IMR-90 (cell line): ENCODE data around the gene C16orf89. TPM values are rescaled to one million over a fixed set of nuclear protein-coding genes. Genes with fewer than 3 reads are reported as not detected.

Experiments
- ATAC-seq: fragments of 200-7000 bp; cut with Tn5 transposase; 2 replicates; pipeline ENCODE4 v1.9.1; 2020; ENCODE audit warnings: low read depth, mild to moderate bottlenecking, moderate library complexity
- BruUV-seq: library from RNA; stranded (reverse); fragments of 400-500 nt; replicated peaks from 2 replicates; lab custom pipeline; 2021; lab: Mats Ljungman, UMichigan
- CTCF ChIA-PET: fragments of 300-600 bp; formaldehyde crosslinking; extraction: SDS; loops from one replicate; lab custom pipeline; 2021; ENCODE audit warnings: antibody characterized with exemption; lab: Yijun Ruan, JAX
- POLR2A ChIA-PET: fragments of 300-600 bp; sonication (Branson Sonifier 250); formaldehyde crosslinking; loops from one replicate; lab custom pipeline; 2022; ENCODE audit warnings: antibody characterized with exemption; ENCODE audit not compliant: unreplicated experiment; lab: Charles Lee
- DNase-seq: peaks from one replicate; pipeline ENCODE4 v3.0.0; 2013
- H2AFZ ChIP-seq: replicated peaks from 2 replicates; pipeline ENCODE3; 2013; ENCODE audit warnings: low read length, mild to moderate bottlenecking; ENCODE audit not compliant: poor library complexity
- H2AK5ac ChIP-seq: 2 replicates; pipeline ENCODE4 v1.6.1; 2013; ENCODE audit warnings: low read depth, low read length, inconsistent platforms
- H2AK9ac ChIP-seq: replicated peaks from 2 replicates; pipeline ENCODE3; 2013; ENCODE audit warnings: mild to moderate bottlenecking, low read depth, low read length, moderate library complexity; ENCODE audit not compliant: poor library complexity
- H2BK120ac ChIP-seq: 2 replicates; pipeline ENCODE4 v1.6.1; 2013; ENCODE audit warnings: low read depth, low read length, inconsistent platforms
- H2BK15ac ChIP-seq: 3 replicates; pipeline ENCODE4 v1.6.1; 2013; ENCODE audit warnings: low read depth, low read length, inconsistent platforms
- H2BK20ac ChIP-seq: 2 replicates; pipeline ENCODE4 v1.6.1; 2013; ENCODE audit warnings: low read depth, mild to moderate bottlenecking, inconsistent platforms, low read length, moderate library complexity
- H2BK5ac ChIP-seq: 2 replicates; pipeline ENCODE4 v1.6.1; 2013; ENCODE audit warnings: mild to moderate bottlenecking, low read depth, low read length, inconsistent platforms; ENCODE audit not compliant: poor library complexity, severe bottlenecking
- H3K14ac ChIP-seq: replicated peaks from 2 replicates; pipeline ENCODE4 v1.6.1; 2013; ENCODE audit warnings: low read depth, low read length, inconsistent platforms
- H3K18ac ChIP-seq: 2 replicates; pipeline ENCODE4 v1.6.1; 2013; ENCODE audit warnings: low read depth, low read length, control low read depth
- H3K23ac ChIP-seq: 2 replicates; pipeline ENCODE4 v1.6.1; 2013; ENCODE audit warnings: low read depth, low read length, inconsistent platforms
- H3K27ac ChIP-seq: 2 replicates; pipeline ENCODE4 v1.5.1; 2013; ENCODE audit warnings: mild to moderate bottlenecking, control low read depth, low read length; ENCODE audit not compliant: insufficient read depth
- H3K27me3 ChIP-seq: 2 replicates; pipeline ENCODE4 v1.6.1; 2013; ENCODE audit warnings: low read length; ENCODE audit not compliant: control insufficient read depth, insufficient read depth
- H3K36me3 ChIP-seq: 2 replicates; pipeline ENCODE4 v1.6.1; 2013; ENCODE audit warnings: low read length, mixed read lengths; ENCODE audit not compliant: control insufficient read depth, insufficient read depth
- H3K4ac ChIP-seq: 2 replicates; pipeline ENCODE4 v1.6.1; 2013; ENCODE audit warnings: low read depth, low read length, inconsistent platforms
- H3K4me1 ChIP-seq: 2 replicates; pipeline ENCODE4 v1.6.1; 2013; ENCODE audit warnings: low read length, mixed read lengths; ENCODE audit not compliant: control insufficient read depth, insufficient read depth
- H3K4me2 ChIP-seq: 2 replicates; pipeline ENCODE4 v1.6.1; 2013; ENCODE audit warnings: low read depth, mild to moderate bottlenecking, control low read depth, low read length, moderate library complexity
- H3K4me3 ChIP-seq: 2 replicates; pipeline ENCODE4 v1.5.1; 2013; ENCODE audit warnings: low read depth, mild to moderate bottlenecking, control low read depth, low read length, moderate library complexity; ENCODE audit not compliant: insufficient read depth
- H3K56ac ChIP-seq: 2 replicates; pipeline ENCODE4 v1.6.1; 2013; ENCODE audit warnings: low read length, inconsistent platforms; ENCODE audit not compliant: insufficient read depth; ENCODE audit errors: extremely low read depth
- H3K79me1 ChIP-seq, 2 experiments: 2 replicates each; pipeline ENCODE4 v1.6.1; 2013; ENCODE audit warnings: low read length in 2 of 2, inconsistent platforms in 1 of 2, low read depth in 1 of 2
- H3K9ac ChIP-seq: 2 replicates; pipeline ENCODE4 v1.6.1; 2013; ENCODE audit warnings: low read depth, low read length, control low read depth
- H3K9me1 ChIP-seq: 2 replicates; pipeline ENCODE4 v1.6.1; 2013; ENCODE audit warnings: low read length, inconsistent platforms; ENCODE audit not compliant: insufficient read depth
- H3K9me3 ChIP-seq: 2 replicates; pipeline ENCODE4 v1.6.1; 2013; ENCODE audit warnings: low read length; ENCODE audit not compliant: control insufficient read depth, insufficient read depth
- H4K20me1 ChIP-seq: 2 replicates; pipeline ENCODE4 v1.6.1; 2013; ENCODE audit warnings: low read length, inconsistent platforms; ENCODE audit not compliant: insufficient read depth
- H4K5ac ChIP-seq: 2 replicates; pipeline ENCODE4 v1.6.1; 2013; ENCODE audit warnings: mild to moderate bottlenecking, low read depth, low read length, control low read depth
- H4K8ac ChIP-seq, 2 experiments: 2 replicates each; pipeline ENCODE4 v1.6.1; 2013; ENCODE audit warnings: low read depth in 2 of 2, low read length in 2 of 2, control low read depth in 1 of 2, inconsistent platforms in 1 of 2
- H4K91ac ChIP-seq: 2 replicates; pipeline ENCODE4 v1.6.1; 2013; ENCODE audit warnings: low read depth, low read length, inconsistent platforms; ENCODE audit not compliant: insufficient read depth
- BHLHE40 ChIP-seq: fragments of 150-350 bp; IDR thresholded peaks from 2 replicates; pipeline ENCODE4 v1.6.1; 2016; ENCODE audit warnings: mild to moderate bottlenecking, low read depth, low read length
- CEBPB ChIP-seq: IDR thresholded peaks from 2 replicates; pipeline ENCODE4 v1.6.1; 2012; ENCODE audit warnings: low read depth, low read length, improper control_type of control experiment
- CHD1 ChIP-seq: IDR thresholded peaks from 2 replicates; pipeline ENCODE4 v1.6.1; 2012; ENCODE audit warnings: low read depth, low read length, improper control_type of control experiment
- FOS ChIP-seq: fragments of 150-350 bp; IDR thresholded peaks from 2 replicates; pipeline ENCODE4 v1.6.1; 2016; ENCODE audit warnings: low read depth, low read length
- MAFK ChIP-seq: IDR thresholded peaks from 2 replicates; pipeline ENCODE4 v1.6.1; 2012; ENCODE audit warnings: low read depth, low read length, improper control_type of control experiment
- MAZ ChIP-seq: IDR thresholded peaks from 2 replicates; pipeline ENCODE4 v1.6.1; 2012; ENCODE audit warnings: low read depth, mild to moderate bottlenecking, low read length, improper control_type of control experiment, moderate library complexity, borderline replicate concordance
- MXI1 ChIP-seq: IDR thresholded peaks from 2 replicates; pipeline ENCODE4 v1.6.1; 2012; ENCODE audit warnings: low read depth, mild to moderate bottlenecking, low read length, moderate library complexity, borderline replicate concordance
- NFE2L2 ChIP-seq: fragments of 150-350 bp; IDR thresholded peaks from 2 replicates; pipeline ENCODE4 v1.6.1; 2016; ENCODE audit warnings: low read depth, mild to moderate bottlenecking, low read length
- POLR2A ChIP-seq: IDR thresholded peaks from 2 replicates; pipeline ENCODE4 v1.6.1; 2012; ENCODE audit warnings: mild to moderate bottlenecking, low read depth, low read length
- RAD21 ChIP-seq: IDR thresholded peaks from 2 replicates; pipeline ENCODE4 v1.6.1; 2012; ENCODE audit warnings: low read length, improper control_type of control experiment
- RCOR1 ChIP-seq: IDR thresholded peaks from 2 replicates; pipeline ENCODE4 v1.6.1; 2012; ENCODE audit warnings: mild to moderate bottlenecking, low read length, improper control_type of control experiment; ENCODE audit not compliant: insufficient replicate concordance
- RFX5 ChIP-seq: IDR thresholded peaks from 2 replicates; pipeline ENCODE4 v1.8.0; 2012; ENCODE audit warnings: low read depth, mild to moderate bottlenecking, low read length, moderate library complexity
- SMC3 ChIP-seq: fragments of 150-350 bp; IDR thresholded peaks from 2 replicates; pipeline ENCODE4 v1.6.1; 2016; ENCODE audit warnings: low read depth, mild to moderate bottlenecking, antibody characterized with exemption, low read length, moderate library complexity
- WGBS, 2 experiments: methylation state at CpG; one replicate each; pipeline versions ENCODE4 v1.1.5 to v1.1.7; 2013; ENCODE audit warnings: missing lambda C conversion rate in 2 of 2; ENCODE audit not compliant: insufficient read length in 1 of 2; ENCODE audit errors: extremely low coverage in 2 of 2; 5-methylcytosine and 5-hydroxymethylcytosine counted together
- dilution Hi-C: fragments of 300-500 bp; cut with HindIII; formaldehyde crosslinking; loops from one replicate; pipeline ENCODE4 v1.14.3; 2018; ENCODE audit warnings: low sequenced_read_pairs; ENCODE audit not compliant: unreplicated experiment
- in situ Hi-C: fragments of 300-500 bp; cut with MboI; formaldehyde crosslinking; loops from 3 replicates; pipeline ENCODE4 v1.14.3; 2019; ENCODE audit warnings: low sequenced_read_pairs, inconsistent platforms, mixed read lengths
- intact Hi-C: fragments of 100-400 bp; cut with micrococcal nuclease; formaldehyde crosslinking; loops from 2 replicates; pipeline ENCODE4 v1.10.0; 2022
- polyA plus RNA-seq, 3 experiments: library from polyadenylated mRNA; depleted of rRNA; stranded (reverse); fragments of >200 nt; gene quantifications; 2 replicates each; pipeline ENCODE4 v1.2.3, GENCODE V29; 2012; ENCODE audit warnings: low replicate concordance in 1 of 3
- total RNA-seq: library from RNA; depleted of rRNA; stranded (reverse); fragments of >200 nt; gene quantifications from 2 replicates; pipeline ENCODE4 v1.2.3, GENCODE V29; 2012
- TF ChIP-seq, protein P1 (sequence below): fragments of 150-350 bp; IDR thresholded peaks from 2 replicates; pipeline ENCODE4 v1.6.1; 2017; ENCODE audit warnings: mild to moderate bottlenecking, antibody characterized with exemption, low read length, low read depth
- TF ChIP-seq, protein P2 (sequence below): conservative IDR thresholded peaks from 2 replicates; pipeline ENCODE4 v1.5.1; 2012; ENCODE audit warnings: mild to moderate bottlenecking, low read depth, low read length, improper control_type of control experiment
- TF ChIP-seq, protein P3 (sequence below): fragments of 150-350 bp; IDR thresholded peaks from 2 replicates; pipeline ENCODE4 v1.6.1; 2016; ENCODE audit warnings: low read depth, mild to moderate bottlenecking, low read length, moderate library complexity, borderline replicate concordance

C16orf89 gene
- total and polyA plus RNA-seq, 2 of the 4 experiments (the other 2 are of a cell fraction) = 0.17 to 0.18 TPM

DNA sequence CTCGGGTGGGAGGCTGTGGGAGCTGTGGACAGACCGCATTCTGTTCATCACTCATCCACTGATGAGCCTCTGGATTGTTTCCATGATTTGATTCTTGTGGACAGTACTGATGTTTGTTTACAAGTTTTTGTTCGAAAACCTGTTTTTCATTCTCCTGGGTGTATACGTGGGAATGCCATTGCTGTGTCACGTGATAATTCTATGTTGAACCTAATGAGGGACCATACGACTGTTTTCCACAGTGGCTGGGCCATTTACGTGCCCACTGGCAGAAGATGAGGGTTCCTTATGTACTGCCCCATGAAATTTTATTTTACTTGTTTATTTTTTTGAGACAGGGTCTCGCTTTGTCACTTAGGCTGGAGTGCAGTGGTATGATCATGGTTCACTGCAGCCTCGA is 3.3 kb upstream of the C16orf89 start:
- no peak for DNase-seq
- Histone ChIP-seq H4K20me1 (no peaks in the 10 kb centered on the region), H4K91ac (no peak overlapping the region), H3K79me1 (peaks cover 0 to 19% of the 10 kb centered on the region in 2 experiments; a peak in 3 of 4 replicates), H2BK5ac (no peak overlapping the region), H3K56ac (no peak overlapping the region), H4K5ac (no peak overlapping the region), H3K36me3 (no peaks in the 10 kb centered on the region), H3K14ac (no peak overlapping the region), H4K8ac (no peak overlapping the region), H3K18ac (no peak overlapping the region), H3K27me3 (peaks cover 14% of the 10 kb centered on the region), H3K4me1 (peaks cover 9% of the 10 kb centered on the region; the same call in 1 of the 2 replicates), H2BK20ac (no peak overlapping the region), H3K9ac (no peak overlapping the region), H3K27ac (no peak overlapping the region), H3K9me3 (no peaks in the 10 kb centered on the region), H3K23ac (no peak overlapping the region), H2AK5ac (no peak overlapping the region), H3K4ac (no peak overlapping the region), H2BK120ac (no peak overlapping the region), H3K4me2 (no peak overlapping the region), H3K9me1 (peaks cover 12% of the 10 kb centered on the region), H2BK15ac (no peak overlapping the region), H2AFZ (no peak overlapping the region), H2AK9ac (no peak overlapping the region), H3K4me3 (no peak overlapping the region)
- dilution Hi-C loops = no loop called here
- no peak for ATAC-seq
- ChIA-PET CTCF (no interaction called here), POLR2A (no interaction called here)
- BruUV-seq = no TSS peak
- WGBS, 2 experiments = 40% methylated on average over 1 of the region's 9 CpGs; no CpG with 5 or more reads in 1 of the 2 experiments
- intact Hi-C loops = no loop called here
- in situ Hi-C loops = no loop called here
- TF ChIP-seq FOS (no peak), MXI1 (no peak), RFX5 (no peak), POLR2A (no peak), MAFK (no peak), CEBPB (no peak), RCOR1 (no peak), CHD1 (no peak), BHLHE40 (no peak), SMC3 (no peak), RAD21 (no peak), NFE2L2 (no peak), MAZ (no peak)
- TF ChIP-seq, protein P1, sequence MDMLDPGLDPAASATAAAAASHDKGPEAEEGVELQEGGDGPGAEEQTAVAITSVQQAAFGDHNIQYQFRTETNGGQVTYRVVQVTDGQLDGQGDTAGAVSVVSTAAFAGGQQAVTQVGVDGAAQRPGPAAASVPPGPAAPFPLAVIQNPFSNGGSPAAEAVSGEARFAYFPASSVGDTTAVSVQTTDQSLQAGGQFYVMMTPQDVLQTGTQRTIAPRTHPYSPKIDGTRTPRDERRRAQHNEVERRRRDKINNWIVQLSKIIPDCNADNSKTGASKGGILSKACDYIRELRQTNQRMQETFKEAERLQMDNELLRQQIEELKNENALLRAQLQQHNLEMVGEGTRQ = no peak
- TF ChIP-seq, protein P2, sequence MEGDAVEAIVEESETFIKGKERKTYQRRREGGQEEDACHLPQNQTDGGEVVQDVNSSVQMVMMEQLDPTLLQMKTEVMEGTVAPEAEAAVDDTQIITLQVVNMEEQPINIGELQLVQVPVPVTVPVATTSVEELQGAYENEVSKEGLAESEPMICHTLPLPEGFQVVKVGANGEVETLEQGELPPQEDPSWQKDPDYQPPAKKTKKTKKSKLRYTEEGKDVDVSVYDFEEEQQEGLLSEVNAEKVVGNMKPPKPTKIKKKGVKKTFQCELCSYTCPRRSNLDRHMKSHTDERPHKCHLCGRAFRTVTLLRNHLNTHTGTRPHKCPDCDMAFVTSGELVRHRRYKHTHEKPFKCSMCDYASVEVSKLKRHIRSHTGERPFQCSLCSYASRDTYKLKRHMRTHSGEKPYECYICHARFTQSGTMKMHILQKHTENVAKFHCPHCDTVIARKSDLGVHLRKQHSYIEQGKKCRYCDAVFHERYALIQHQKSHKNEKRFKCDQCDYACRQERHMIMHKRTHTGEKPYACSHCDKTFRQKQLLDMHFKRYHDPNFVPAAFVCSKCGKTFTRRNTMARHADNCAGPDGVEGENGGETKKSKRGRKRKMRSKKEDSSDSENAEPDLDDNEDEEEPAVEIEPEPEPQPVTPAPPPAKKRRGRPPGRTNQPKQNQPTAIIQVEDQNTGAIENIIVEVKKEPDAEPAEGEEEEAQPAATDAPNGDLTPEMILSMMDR = no peak
- TF ChIP-seq, protein P3, sequence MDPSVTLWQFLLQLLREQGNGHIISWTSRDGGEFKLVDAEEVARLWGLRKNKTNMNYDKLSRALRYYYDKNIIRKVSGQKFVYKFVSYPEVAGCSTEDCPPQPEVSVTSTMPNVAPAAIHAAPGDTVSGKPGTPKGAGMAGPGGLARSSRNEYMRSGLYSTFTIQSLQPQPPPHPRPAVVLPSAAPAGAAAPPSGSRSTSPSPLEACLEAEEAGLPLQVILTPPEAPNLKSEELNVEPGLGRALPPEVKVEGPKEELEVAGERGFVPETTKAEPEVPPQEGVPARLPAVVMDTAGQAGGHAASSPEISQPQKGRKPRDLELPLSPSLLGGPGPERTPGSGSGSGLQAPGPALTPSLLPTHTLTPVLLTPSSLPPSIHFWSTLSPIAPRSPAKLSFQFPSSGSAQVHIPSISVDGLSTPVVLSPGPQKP = no peak
